KOPT-K1 (cell line): ENCODE results near the gene PNMT.

ENCODE experiments used
- H3K27ac ChIP-seq: fragments of 200-600 bp; sonication (generic); 2 replicates; pipeline ENCODE4 v1.5.1; 2016; ENCODE audit warnings: antibody characterized with exemption, mild to moderate bottlenecking, low read depth, low read length; ENCODE audit not compliant: poor library complexity, severe bottlenecking
- H3K36me3 ChIP-seq: fragments of 200-600 bp; sonication (generic); 2 replicates; pipeline ENCODE4 v1.5.1; 2017; ENCODE audit warnings: antibody characterized with exemption, mild to moderate bottlenecking, low read length, moderate library complexity; ENCODE audit not compliant: insufficient read depth
- H3K9me3 ChIP-seq: fragments of 200-600 bp; sonication (generic); 2 replicates; pipeline ENCODE4 v1.5.1; 2017; ENCODE audit warnings: antibody characterized with exemption, low read length, mild to moderate bottlenecking; ENCODE audit not compliant: insufficient read depth, poor library complexity, severe bottlenecking

The PNMT gene

GRCh38 chr17:39658760-39659159, 9.5 kb upstream of the PNMT start:
- peaks cover 90% of the 10 kb centered on the region for H3K36me3 ChIP-seq
- H3K9me3 ChIP-seq: no peaks in the 10 kb centered on the region
- H3K27ac ChIP-seq: no peak overlapping the region

- peaks cover 84% of the 10 kb centered on the region for H3K36me3 ChIP-seq
- no peak overlapping the region for H3K27ac ChIP-seq
- H3K9me3 ChIP-seq: no peaks in the 10 kb centered on the region
These were observed 8.8 kb upstream of the PNMT start for GRCh38 chr17:39659279-39660010.

- no peaks in the 10 kb centered on the region for H3K9me3 ChIP-seq
- peaks cover 78% of the 10 kb centered on the region for H3K36me3 ChIP-seq
- H3K27ac ChIP-seq: no peak overlapping the region
These were observed 8.3 kb upstream of the PNMT start for GRCh38 chr17:39660011-39660360.

- H3K27ac ChIP-seq: no peak overlapping the region
- H3K36me3 ChIP-seq: peaks cover 73% of the 10 kb centered on the region
- no peaks in the 10 kb centered on the region for H3K9me3 ChIP-seq
These were observed 7.6 kb upstream of the PNMT start for GRCh38 chr17:39660397-39661385.

- Histone ChIP-seq H3K27ac (no peak overlapping the region), H3K36me3 (peaks cover 61% of the 10 kb centered on the region)
These were observed 6.3 kb upstream of the PNMT start for GRCh38 chr17:39661744-39662541.

GRCh38 chr17:39662551-39663339, 5.5 kb upstream of the PNMT start:
- peaks cover 53% of the 10 kb centered on the region for H3K36me3 ChIP-seq
- H3K9me3 ChIP-seq: no peaks in the 10 kb centered on the region
- H3K27ac ChIP-seq: no peak overlapping the region

More at GRCh38 chr17:39661744-39662541, 6.3 kb upstream of the PNMT start:
- no peaks in the 10 kb centered on the region for H3K9me3 ChIP-seq

- H3K36me3 ChIP-seq: peaks cover 48% of the 10 kb centered on the region
- no peak overlapping the region for H3K27ac ChIP-seq
- no peaks in the 10 kb centered on the region for H3K9me3 ChIP-seq
These were observed 4.9 kb upstream of the PNMT start for GRCh38 chr17:39663340-39663687.

- Histone ChIP-seq H3K36me3 (peaks cover 42% of the 10 kb centered on the region), H3K27ac (no peak overlapping the region), H3K9me3 (no peaks in the 10 kb centered on the region)
These were observed 4.3 kb upstream of the PNMT start for GRCh38 chr17:39663688-39664580.

- Histone ChIP-seq H3K9me3 (no peaks in the 10 kb centered on the region), H3K36me3 (peaks cover 32% of the 10 kb centered on the region), H3K27ac (no peak within 1 kb of the TSS)
These were observed 3.4 kb upstream of the PNMT start, which contains the start of gene TCAP for GRCh38 chr17:39664581-39665561. Gene TCAP (plus strand): TSS chr17:39665349. CDS start chr17:39665360, 11 bp downstream.

- no peaks in the 10 kb centered on the region for H3K9me3 ChIP-seq
- no peak overlapping the region for H3K27ac ChIP-seq
- peaks cover 24% of the 10 kb centered on the region for H3K36me3 ChIP-seq
These were observed 2.5 kb upstream of the PNMT start for GRCh38 chr17:39665642-39666224.

- no peaks in the 10 kb centered on the region for H3K9me3 ChIP-seq
- peaks cover 19% of the 10 kb centered on the region for H3K36me3 ChIP-seq
- no peak overlapping the region for H3K27ac ChIP-seq
These were observed 2.0 kb upstream of the PNMT start for GRCh38 chr17:39666231-39666600.

- peaks cover 14% of the 10 kb centered on the region for H3K36me3 ChIP-seq
- H3K27ac ChIP-seq: no peak overlapping the region
- H3K9me3 ChIP-seq: no peaks in the 10 kb centered on the region
These were observed 1.5 kb upstream of the PNMT start for GRCh38 chr17:39666601-39667261.
